Thyroid gland (tissue), 4 donors: Measurements from ENCODE around the gene MMP24OS.

Experiments used
- POLR2A ChIP-seq, 2 donors: fragments of 450-650 bp; IDR thresholded peaks; one replicate each; pipeline ENCODE4 v1.6.1; 2017; ENCODE audit warnings: antibody characterized with exemption in 2 of 2, mild to moderate bottlenecking in 2 of 2, moderate library complexity in 1 of 2
- TF ChIP-seq, protein P1 (sequence below), 6 experiments: fragments of 200-600 bp in 3 of 6; fragments of 450-650 bp in 3 of 6; sonication (generic) in 3 of 6; IDR thresholded peaks; one replicate each; pipeline ENCODE4 v1.5.1; 2016 to 2019; ENCODE audit warnings: antibody characterized with exemption in 6 of 6, mild to moderate bottlenecking in 2 of 6, inconsistent platforms in 1 of 6, moderate library complexity in 1 of 6

DNA sequence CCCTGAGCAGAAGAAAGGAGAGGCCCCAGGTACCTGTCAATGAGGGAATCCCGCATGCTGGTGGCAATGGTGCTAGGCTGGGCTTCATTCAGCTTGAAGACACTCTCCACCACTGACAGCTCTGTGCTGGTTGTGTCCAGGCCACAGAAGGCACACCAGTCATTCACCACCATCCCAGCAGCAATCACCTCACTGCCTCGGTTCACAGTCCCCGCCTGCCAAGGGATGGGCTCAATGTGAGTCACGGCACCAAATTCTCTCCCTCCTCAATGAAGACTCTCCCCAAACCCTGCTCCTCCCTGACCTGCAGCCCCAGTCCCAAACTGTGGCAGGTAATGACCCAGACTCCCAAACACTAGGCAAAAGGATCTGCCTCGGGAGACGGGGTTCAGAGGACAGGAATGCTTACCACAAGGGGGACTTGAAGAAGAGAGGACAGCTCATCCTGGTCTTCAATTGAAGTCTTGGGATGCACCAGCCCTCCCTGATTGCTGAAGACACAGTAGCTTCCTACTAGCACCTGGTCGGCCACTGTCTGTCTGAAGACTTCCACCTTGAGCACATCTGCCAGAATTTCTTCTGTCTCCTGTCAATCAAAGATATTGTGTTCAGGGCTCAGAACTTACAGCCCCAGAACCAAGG is 1.7 kb upstream of the MMP24OS start:
- TF ChIP-seq, protein P1, sequence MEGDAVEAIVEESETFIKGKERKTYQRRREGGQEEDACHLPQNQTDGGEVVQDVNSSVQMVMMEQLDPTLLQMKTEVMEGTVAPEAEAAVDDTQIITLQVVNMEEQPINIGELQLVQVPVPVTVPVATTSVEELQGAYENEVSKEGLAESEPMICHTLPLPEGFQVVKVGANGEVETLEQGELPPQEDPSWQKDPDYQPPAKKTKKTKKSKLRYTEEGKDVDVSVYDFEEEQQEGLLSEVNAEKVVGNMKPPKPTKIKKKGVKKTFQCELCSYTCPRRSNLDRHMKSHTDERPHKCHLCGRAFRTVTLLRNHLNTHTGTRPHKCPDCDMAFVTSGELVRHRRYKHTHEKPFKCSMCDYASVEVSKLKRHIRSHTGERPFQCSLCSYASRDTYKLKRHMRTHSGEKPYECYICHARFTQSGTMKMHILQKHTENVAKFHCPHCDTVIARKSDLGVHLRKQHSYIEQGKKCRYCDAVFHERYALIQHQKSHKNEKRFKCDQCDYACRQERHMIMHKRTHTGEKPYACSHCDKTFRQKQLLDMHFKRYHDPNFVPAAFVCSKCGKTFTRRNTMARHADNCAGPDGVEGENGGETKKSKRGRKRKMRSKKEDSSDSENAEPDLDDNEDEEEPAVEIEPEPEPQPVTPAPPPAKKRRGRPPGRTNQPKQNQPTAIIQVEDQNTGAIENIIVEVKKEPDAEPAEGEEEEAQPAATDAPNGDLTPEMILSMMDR (IDR thresholded peaks at IDR 0.05), result no peak
- no peak for TF ChIP-seq POLR2A (IDR thresholded peaks at IDR 0.05)
